NCI-H2227 (cell line): ENCODE measurements around the gene RABL6.
"Not testable (repeated sequence)": the region's sequence is repeated elsewhere in the genome, so short reads cannot be mapped to it uniquely, and the experiment has no call there.

Experiments
- DNase-seq: peaks from one replicate; lab custom pipeline; 2025; ENCODE audit not compliant: unreplicated experiment; lab: John Stamatoyannopoulos, UW

The RABL6 gene

DNA sequence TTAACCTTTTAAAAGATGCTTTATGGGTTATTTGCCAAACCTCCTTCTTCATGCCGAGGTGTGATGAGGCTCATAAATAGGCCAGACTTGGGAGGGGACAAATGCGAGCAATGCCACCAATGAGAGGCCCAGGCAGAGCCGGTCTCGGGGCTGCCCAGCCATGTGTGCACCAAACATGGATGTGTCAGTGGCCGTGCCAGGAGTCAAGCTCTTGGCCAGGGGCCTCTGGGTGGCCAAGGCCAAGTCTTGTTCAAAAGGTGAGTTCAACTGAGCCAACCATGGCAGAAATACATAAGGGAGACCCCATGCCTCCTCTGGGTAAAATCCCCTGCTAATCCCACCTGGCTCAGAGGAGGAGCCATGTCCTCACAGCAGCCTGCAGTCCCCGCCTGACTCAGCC is 32.6 kb upstream of the RABL6 start:
- no peak for DNase-seq

DNA sequence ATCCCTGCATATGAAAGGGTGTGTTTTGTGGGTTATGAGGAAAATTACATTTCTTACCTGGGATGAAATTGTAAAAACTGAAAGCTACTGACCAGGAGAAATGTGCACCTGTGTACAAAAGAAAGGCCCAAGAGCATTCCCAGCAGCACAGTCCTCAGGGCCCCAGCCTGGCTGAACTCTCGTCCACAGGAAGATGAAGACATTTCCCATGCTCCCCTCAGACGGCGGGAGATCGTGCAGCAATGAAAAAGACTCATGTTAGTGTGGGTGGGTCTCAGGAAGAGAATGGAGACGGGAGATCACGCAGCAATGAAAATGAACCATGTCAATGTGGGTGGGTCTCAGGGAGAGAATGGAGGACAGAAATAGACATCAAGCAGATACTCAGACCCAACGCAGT is 30.8 kb upstream of the RABL6 start:
- DNase-seq = no peak

DNA sequence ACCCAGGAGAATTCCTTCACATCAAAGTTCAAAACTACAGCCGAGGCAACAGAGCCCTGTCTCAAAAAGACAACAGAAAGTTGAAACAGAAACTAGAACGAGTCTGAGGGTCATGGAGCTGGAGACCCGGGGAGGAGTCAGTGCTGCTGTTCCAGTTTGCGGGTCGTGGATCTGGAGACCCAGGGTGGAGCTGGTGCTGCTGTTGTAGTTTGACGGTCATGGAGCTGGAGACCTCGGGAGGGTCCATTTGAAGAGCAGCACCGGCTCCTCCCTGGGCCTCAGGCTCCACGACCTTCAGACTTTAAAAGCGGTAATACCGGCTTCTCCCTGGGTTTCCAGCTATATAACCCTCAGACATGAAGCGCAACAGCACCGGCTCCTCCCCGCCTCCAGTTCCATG is 30.4 kb upstream of the RABL6 start:
- no peak for DNase-seq

DNA sequence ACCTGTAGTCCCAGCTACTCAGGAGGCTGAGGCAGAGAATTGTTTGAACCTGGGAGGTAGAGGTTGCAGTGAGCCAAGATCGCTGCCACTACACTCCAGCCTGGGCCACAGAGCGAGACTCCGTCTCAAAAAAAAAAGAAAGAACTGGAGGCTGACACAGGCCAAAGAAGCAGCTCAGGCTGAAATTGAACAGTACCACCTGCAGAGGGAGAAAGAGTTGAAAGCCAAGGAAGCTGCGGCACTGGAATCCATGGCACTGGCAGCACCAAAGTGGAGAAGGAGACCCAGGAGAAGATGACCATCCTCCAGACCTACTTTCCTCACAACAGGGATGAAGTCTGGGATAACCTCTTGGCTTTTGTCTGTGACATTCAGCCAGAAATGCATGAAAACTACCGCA is 27.9 kb upstream of the RABL6 start:
- no peak for DNase-seq

DNA sequence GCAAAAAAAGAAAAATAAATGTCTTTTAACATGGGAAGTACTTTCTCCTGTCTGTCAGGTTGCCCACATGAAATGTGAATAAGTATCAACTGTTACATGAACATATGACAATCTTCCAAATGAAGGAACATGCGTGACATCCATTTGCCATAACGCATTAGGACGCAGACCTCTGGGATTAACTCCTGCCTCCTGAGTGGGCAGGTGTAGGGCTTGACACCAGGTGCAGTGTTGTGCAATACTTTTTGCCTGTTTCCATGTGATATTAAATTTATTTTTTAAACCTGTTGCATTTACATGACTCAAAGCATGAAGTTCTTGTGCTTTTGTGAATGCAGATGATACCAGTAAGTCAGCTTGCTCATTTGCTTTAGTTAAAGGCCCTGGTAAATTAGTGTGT is 25.3 kb upstream of the RABL6 start:
- DNase-seq = no peak

DNA sequence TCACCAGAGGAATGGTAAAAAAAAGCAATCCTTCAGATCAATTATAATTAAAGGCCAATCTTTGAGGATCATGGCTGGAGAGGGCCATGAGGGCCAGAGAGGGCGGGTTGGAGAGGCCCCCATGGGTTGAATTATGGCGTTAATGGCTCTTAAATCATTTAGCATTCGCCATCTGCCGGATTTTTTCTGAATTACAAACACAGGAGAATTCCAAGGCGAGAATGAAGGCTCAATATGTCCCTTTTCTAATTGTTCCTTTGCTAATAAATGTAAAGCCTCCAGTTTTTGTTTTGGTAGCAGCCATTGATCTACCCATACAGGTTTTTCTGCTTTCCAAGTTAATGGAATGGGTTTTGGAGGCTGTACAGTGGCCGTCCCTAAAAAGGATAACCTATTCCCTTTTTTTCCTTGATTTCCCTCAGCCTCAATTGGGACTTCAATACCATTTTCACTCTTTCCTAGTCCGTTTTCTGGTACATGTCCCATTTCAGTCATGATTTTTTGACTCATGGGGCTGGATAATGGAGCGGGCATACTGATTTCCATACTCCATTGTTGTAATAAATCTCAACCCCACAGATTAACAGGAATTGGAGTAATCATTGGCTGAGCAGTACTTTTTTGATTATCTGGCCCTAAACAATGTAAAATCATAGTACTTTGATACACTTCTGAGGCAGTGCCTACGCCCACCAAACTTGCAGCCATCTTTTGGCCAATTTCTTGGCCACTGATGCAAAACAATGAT is 23.3 kb upstream of the RABL6 start:
- peak; percentile 42 for DNase-seq

DNA sequence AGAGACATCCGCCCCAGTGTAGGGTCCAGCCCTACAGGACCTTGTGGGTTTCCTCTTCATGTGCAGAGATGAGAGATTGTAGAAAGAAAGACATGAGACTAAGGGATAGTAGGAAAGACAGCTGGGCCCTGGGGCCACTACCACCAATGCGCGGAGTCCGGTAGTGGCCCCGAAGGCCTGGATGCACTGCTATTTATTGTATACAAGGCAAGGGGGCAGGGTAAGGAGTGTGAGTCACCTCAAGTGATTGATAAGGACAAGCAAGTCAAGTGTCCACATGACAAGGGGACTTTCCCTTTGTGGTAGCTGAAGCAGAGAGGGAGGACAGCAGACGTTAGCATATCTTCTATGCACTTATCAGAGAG is 22.8 kb upstream of the RABL6 start:
- DNase-seq = no peak

DNA sequence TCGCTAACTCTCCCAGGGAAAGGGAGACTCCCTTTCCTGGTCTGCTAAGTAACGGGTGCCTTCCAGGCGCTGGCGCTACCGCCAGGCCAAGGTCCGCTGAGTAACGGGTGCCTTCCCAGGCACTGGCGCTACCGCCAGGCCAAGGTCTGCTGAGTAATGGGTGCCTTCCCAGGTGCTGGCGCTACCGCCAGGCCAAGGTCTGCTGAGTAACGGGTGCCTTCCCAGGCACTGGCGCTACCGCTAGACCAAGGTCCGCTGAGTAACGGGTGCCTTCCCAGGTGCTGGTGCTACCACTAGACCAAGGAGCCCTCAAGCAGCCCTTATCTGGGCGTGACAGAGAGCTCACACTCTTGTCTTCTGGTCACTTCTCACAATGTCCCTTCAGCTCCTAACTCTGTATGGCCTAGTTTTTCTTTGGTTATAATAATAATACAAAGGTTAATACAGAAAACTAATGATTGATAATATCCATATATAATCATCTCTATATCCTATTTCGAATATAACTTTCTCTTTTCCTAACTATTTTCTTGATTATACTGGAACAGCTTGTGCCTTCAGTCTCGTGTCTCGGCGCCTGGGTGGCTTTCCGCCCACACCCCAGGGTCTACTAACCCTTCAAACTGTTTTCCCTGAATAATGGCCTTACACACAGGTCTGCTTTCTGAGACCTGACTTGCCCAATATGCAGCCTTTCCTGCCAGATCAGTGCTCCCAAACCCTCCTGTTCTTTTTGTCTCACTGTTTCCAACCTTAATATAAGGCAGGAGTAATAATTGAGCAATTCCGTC is 22.0 kb upstream of the RABL6 start:
- not testable (repeated sequence) for DNase-seq

DNA sequence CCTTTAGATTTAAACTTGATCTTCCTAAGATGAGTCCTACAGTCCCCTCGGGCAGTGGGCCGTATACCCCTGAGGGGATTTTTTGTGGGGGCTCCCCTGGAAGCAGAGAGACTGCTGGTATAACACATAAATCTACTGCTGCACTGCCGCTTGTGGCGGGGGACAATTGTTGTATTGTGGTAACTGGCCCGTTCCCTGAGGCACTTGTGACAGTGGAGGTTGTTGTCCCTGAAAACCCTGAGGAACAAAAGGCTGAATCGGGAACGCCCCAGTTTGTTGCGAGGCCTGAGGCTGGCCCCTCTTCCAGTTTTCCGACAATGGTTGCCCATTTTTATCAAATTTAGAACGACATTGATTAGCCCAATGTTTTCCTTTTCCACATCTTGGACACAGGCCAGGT is 21.3 kb upstream of the RABL6 start:
- DNase-seq = no peak

DNA sequence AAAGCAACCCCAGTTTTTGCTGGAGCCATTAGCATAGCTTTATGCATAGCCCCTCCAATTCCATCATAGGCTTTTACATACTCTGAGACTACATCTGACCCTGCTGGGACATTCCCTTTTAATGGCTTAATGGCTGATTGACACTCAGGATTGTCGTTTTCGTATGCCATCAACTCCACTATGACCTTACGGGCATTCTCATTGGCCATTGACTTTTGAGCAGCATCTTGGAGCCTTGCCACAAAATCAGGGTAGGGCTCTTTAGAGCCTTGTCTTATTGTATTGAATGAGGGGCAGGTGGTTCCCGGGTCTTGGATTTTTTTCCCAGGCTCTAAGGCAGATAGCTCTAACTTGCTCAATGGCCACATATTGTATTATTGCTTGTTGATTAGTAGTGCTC is 20.8 kb upstream of the RABL6 start:
- not testable (repeated sequence) for DNase-seq

DNA sequence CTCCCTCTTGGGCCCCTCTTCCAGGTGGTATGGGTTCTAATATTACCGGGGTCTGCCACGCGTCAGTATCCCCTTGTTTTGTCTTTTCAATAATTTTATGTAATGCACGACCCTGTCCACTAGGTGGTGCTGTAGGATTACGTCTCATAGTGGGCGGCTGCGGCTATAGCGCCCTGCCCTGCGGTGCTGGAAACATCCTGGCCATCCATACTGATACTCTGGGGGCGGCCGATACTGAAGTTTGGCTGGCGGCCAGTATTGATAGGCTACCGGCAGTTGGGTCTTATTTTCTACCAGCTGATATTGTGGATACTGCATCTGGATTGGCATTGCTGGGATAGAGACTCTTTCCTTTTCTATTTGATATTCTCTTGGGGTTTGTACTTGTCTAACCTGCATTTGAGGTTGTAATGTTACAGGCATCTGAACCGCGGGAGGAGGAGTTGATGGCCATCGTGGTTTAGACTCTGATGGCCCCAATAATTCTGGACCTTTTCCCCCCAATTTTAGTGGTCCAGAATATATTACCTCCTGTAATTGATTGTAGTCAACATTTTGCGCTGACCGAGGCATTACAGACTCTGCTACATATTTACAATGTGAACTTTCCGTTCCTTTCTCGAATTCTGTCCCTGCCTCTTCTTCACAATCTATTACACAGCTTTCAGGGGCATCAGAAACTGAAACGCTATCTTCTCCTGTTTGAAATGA is 19.9 kb upstream of the RABL6 start:
- DNase-seq = peak; percentile 83

DNA sequence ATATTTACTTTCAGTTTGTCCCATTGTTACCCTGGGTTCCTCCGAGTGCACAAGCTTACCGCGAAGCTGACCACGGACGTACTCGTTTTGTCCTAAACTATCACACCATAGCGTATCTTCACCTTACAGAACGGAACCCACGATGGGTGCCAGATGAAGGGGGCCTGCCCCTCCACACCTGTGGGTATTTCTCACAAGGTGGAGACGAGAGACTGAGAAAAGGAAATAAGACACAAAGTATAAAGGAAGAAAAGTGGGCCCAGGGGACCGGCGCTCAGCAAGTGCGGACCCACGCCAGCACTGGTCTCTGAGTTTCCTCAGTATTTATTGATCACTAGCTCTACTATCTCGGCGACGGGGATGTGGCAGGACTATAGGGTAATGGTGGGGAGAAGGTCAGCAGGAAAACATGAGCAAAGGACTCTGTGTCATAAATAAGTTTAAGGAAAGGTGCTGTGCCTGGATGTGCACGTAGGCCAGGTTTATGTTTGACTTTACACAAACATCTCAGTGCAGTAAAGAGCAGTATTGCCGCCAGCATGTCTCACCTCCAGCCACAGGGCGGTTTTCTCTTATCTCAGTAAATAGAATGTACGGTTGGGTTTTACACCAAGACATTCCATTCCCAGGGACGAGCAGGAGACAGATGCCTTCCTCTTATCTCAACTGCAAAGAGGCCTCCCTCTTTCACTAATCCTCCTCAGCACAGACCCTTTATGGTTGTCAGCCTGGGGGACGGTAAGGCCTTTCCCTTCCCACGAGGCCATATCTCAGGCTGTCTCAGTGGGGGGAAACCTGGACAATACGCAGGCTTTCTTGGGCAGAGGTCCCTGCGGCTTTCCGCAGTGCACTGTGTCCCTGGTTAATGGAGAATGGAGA is 18.9 kb upstream of the RABL6 start:
- not testable (repeated sequence) for DNase-seq

DNA sequence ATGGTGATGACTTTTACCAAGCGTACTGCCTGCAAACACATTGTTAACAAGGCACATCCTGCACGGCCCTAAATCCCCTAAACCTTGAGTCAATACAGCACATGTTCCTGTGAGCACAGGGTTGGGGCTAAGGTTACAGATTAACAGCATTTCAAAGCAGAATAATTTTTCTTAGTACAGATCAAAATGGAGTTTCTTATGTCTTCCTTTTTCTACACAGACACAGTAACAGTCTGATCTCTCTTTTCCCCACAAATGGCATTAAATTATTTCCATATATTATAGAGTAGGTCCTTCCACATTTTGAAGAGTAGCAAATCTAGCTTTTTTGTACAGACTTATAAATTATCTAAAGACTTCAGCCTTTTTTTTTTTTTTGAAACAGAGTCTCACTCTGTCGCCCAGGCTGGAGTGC is 18.2 kb upstream of the RABL6 start:
- DNase-seq = no peak

DNA sequence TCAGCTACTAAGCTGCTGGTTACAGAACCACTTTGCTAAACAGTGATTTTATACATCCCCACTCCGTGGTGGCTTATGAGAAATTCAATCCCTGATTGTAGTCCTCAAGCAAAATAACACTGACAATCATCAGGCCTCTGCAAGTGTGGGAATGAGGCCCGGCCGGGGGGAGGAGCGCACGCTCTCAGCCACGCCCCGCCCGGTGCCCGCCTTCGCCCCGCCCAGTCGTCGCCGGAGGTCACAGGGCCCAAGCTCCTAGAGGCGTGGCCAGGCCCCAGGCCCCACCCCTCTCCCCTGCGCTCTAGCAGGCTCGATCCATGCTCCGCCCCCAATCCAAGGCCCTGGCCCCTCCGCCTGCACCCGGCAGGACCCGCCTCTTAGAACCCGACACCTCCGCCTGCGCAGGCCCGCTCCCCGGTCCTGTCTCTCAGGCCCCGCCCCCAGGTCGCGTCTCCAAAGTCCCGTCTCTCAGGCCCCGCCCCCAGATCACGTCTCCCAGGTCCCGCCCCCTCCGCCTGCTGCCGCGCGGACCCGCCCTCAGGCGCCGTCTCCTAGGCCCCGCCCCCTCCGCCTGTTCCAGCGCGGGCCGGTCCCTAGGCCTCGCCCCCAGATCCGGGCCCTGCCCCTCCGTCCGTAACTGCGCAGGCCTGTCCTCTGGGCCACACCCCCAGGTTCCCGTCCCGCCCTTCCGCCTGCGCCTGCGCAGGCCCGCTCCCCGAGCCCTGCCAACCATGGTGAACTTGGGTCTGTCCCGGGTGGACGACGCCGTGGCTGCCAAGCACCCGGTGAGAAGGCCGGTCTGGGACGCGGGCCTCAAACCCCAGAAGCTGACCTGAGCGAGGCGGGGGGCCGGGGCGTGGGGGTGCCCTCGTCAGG is 16.9 kb upstream of the RABL6 start, which contains the start of gene TMEM141:
TMEM141 (plus strand) TSS at position 705 of the 876 bp plus-strand sequence; CDS start at position 732, 27 bp downstream.
- peak; percentile 98 for DNase-seq

DNA sequence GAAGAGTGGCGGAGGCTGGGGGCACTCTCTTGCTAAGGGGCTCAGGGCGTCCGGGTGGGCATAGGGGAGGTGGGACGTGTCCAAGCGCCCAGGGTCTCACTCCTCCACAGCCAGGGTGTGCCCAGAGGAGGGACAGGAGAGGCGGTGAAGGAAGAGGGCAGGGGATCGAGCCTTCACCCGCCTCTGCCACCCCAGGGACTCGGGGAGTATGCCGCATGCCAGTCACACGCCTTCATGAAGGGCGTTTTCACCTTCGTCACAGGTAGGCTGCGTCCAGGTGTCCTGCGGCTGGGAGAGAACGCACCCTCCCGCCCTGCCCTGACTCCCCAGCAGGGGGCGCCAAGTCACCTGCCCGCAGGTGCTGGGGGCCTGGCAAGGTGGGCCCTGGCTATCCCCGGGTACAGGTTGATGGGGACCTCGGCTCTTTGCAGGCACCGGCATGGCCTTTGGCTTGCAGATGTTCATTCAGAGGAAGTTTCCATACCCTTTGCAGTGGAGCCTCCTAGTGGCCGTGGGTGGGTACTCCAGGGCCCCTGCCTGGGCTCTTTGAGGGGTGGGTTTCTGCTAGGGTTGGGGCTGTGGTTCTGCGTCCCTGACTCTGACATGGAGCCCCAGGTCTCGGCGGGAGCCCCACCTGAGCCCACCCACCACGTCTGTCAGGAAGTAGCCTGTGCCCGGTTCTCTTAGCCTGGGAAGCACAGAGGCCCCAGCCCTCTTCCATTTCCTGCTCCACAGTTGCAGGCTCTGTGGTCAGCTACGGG is 16.1 kb upstream of the RABL6 start:
- peak; percentile 46 for DNase-seq

DNA sequence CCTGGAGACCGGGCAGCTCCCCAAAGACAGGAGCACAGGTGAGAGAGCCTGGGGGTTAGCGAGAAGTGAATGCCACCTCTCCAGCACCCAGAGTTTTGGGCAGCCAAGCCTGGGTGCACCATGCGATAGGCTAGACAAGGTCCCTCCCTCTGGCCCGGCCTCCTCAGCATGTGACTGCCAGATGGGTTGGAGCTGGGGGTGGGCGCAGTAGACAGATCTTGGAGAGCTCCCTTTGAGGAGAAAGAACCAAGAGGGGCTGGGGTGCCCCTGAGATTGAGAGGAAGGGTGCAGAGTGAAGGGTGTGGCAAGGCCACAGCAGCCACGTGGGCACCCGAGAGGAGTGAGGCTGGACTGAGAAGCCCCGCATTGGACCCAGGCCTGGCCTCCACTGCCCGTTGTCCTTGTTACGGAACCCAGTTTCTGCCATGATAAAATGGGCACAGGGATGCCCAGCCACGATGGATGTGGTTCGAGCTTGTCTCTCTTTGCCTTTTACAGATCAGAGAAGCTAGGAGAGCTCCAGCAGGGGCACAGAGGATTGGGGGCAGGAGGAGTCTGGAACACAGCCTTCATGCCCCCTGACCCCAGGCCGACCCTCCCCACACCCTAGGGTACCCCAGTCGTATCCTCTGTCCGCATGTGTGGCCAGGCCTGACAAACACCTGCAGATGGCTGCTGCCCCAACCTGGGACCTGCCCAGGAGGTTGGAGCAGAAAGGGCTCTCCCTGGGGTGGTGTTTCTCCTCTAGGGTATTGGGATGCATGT is 15.2 kb upstream of the RABL6 start:
- DNase-seq = no peak

DNA sequence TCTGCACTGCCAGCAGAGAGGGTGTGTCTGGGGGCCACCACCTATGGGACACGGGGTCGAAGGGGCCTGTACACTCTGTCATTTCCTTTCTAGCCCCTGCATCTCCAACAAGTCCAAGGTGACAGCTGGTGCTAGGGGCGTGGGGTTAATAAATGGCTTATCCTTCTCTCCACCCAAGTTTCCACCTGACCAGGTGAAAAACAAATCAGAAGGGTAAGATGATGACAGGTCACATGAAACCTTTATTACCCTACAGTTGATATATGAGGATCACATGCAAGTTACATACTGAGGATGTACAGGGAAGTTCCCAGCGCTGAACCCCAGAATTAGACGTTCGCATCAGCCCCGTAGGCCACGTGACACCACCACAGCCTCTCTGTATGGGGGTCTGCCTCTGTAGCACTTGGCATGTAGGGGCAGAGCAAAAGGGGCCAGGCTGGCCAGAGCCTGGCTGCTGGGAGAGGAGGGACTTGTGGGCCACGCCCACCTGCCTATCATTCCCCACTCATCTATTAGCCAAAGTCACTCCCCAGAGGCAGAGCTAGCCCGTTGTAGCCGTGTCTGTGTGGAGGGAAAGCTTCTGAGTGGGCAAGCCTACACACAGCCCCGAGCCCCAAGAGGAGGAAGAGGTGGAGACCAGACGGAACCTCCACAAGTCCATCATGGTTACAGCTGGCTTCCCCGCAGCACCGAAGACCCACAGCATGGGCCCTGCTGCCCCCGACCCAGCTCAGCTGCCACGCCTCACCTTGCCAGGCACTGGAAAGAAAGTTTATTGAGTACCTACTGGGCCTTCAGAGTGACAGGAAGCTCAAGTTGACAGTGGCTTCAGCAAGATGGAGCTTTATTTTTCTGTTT is 14.4 kb upstream of the RABL6 start:
- peak; percentile 15 for DNase-seq
